NCI-H2081 (cell line): ENCODE measurements around the gene EXOC3L4.

Source experiments
- DNase-seq, 2 experiments: peaks; one replicate each; lab custom pipeline; 2025; lab: John Stamatoyannopoulos, UW

Gene EXOC3L4

GRCh38 chr14:103133210-103134140 is 39.0 kb downstream of the EXOC3L4 start:
- no peak for DNase-seq

GRCh38 chr14:103134405-103134804 is 39.9 kb downstream of the EXOC3L4 start:
- DNase-seq, result no peak

GRCh38 chr14:103134919-103135318 is 40.4 kb downstream of the EXOC3L4 start:
- peak in 1 of 2 experiments; percentile 34 for DNase-seq

- no peak for DNase-seq
Observed at GRCh38 chr14:103135333-103136260, 41.1 kb downstream of the EXOC3L4 start.

- no peak for DNase-seq
Observed at GRCh38 chr14:103136388-103137271, 42.1 kb downstream of the EXOC3L4 start.

- no peak for DNase-seq
Observed at GRCh38 chr14:103137689-103138300, 43.3 kb downstream of the EXOC3L4 start.

- no peak for DNase-seq
Observed at GRCh38 chr14:103138301-103139131, 44.0 kb downstream of the EXOC3L4 start.

- DNase-seq, result no peak
Observed at GRCh38 chr14:103139132-103140025, 44.9 kb downstream of the EXOC3L4 start.

GRCh38 chr14:103140316-103141109 is 46.0 kb downstream of the EXOC3L4 start:
- peak in 1 of 2 experiments; percentile 33 for DNase-seq

- peak; percentile 51 to 53 for DNase-seq
Observed at GRCh38 chr14:103141117-103141796, 46.7 kb downstream of the EXOC3L4 start.

- DNase-seq, result no peak
Observed at GRCh38 chr14:103142026-103142425, 47.5 kb downstream of the EXOC3L4 start.

- no peak for DNase-seq
Observed at GRCh38 chr14:103142721-103143302, 48.3 kb downstream of the EXOC3L4 start.

- DNase-seq, result no peak
Observed at GRCh38 chr14:103143506-103143905, 49.0 kb downstream of the EXOC3L4 start.

- no peak for DNase-seq
Observed at GRCh38 chr14:103144085-103144484, 49.6 kb downstream of the EXOC3L4 start.

- DNase-seq, result no peak
Observed at GRCh38 chr14:103146141-103146709, 51.7 kb downstream of the EXOC3L4 start.

GRCh38 chr14:103149351-103150237 is 55.1 kb downstream of the EXOC3L4 start:
- DNase-seq, result no peak
